Sigmoid colon (tissue), 4 donors: ENCODE measurements around the gene AUTS2.

Experiments
- CTCF ChIP-seq, 4 experiments: fragments of 450-650 bp in 3 of 4; fragments of 200-600 bp in 1 of 4; IDR thresholded peaks; one replicate each; pipeline ENCODE4 v1.5.1; 2016 to 2019; ENCODE audit warnings: antibody characterized with exemption in 4 of 4, mild to moderate bottlenecking in 3 of 4, moderate library complexity in 2 of 4
- EP300 ChIP-seq, 4 donors: sonication (generic); formaldehyde crosslinking; IDR thresholded peaks; one replicate each; pipeline ENCODE4 v1.6.1; 2017; ENCODE audit warnings: antibody characterized with exemption in 4 of 4

GRCh38 chr7:70165477-70166170, 567.3 kb downstream of the AUTS2 start:
- TF ChIP-seq CTCF (IDR thresholded peaks at IDR 0.05) (no peak), EP300 (IDR thresholded peaks at IDR 0.05) (no peak)
